GM23338 (cell line): ENCODE results near the gene DHFR. TPM values are rescaled to one million over a fixed set of nuclear protein-coding genes. Genes with fewer than 3 reads are reported as not detected.

Source experiments
- ATAC-seq: fragments of 200-7000 bp; cut with Tn5 transposase; 3 replicates; pipeline ENCODE4 v1.9.1; 2020
- DNase-seq: peaks from one replicate; pipeline ENCODE4 v3.0.0-alpha.2; 2015; ENCODE audit warnings: low spot score
- H2AFZ ChIP-seq: fragments of 200-600 bp; sonication (generic); 2 replicates; pipeline ENCODE4 v1.8.0; 2016; ENCODE audit warnings: antibody characterized with exemption, mild to moderate bottlenecking, moderate library complexity
- H3F3A ChIP-seq: fragments of 200-600 bp; sonication (generic); replicated peaks from 2 replicates; pipeline ENCODE4 v1.8.0; 2017; ENCODE audit warnings: antibody characterized with exemption, mixed run types, low read depth
- H3K27ac ChIP-seq: fragments of 200-600 bp; sonication (generic); 2 replicates; pipeline ENCODE4 v1.6.1; 2016; ENCODE audit warnings: low read depth
- H3K27me3 ChIP-seq: fragments of 200-600 bp; sonication (generic); 2 replicates; pipeline ENCODE4 v1.8.0; 2016; ENCODE audit warnings: mild to moderate bottlenecking, mixed run types, moderate library complexity; ENCODE audit not compliant: insufficient read depth
- H3K36me3 ChIP-seq: fragments of 200-600 bp; sonication (generic); 2 replicates; pipeline ENCODE4 v1.8.0; 2016; ENCODE audit warnings: mild to moderate bottlenecking; ENCODE audit not compliant: insufficient read depth
- H3K4me1 ChIP-seq: fragments of 200-600 bp; sonication (generic); 2 replicates; pipeline ENCODE4 v1.8.0; 2016; ENCODE audit warnings: mild to moderate bottlenecking, moderate library complexity; ENCODE audit not compliant: insufficient read depth
- H3K4me2 ChIP-seq: fragments of 200-600 bp; sonication (generic); 2 replicates; pipeline ENCODE4 v1.7.1; 2017; ENCODE audit warnings: mixed run types
- H3K4me3 ChIP-seq: fragments of 200-600 bp; sonication (generic); 2 replicates; pipeline ENCODE4 v1.6.1; 2016; ENCODE audit warnings: mixed run types
- H3K79me2 ChIP-seq: fragments of 200-600 bp; sonication (generic); replicated peaks from 2 replicates; pipeline ENCODE4 v1.8.0; 2017; ENCODE audit warnings: mild to moderate bottlenecking; ENCODE audit not compliant: insufficient read depth
- H3K9me2 ChIP-seq: fragments of 200-600 bp; sonication (generic); 2 replicates; pipeline ENCODE4 v1.8.0; 2017; ENCODE audit not compliant: insufficient read depth
- H4K20me1 ChIP-seq: fragments of 200-600 bp; sonication (generic); replicated peaks from 2 replicates; pipeline ENCODE4 v1.8.0; 2017; ENCODE audit warnings: mild to moderate bottlenecking; ENCODE audit not compliant: insufficient read depth
- H3K27ac Mint-ChIP-seq: 2 replicates; pipeline ENCODE4 v1.8.0; 2020; ENCODE audit warnings: inconsistent platforms, mild to moderate bottlenecking, moderate library complexity, mixed read lengths
- H3K27me3 Mint-ChIP-seq: 3 replicates; pipeline ENCODE4 v1.8.0; 2022; ENCODE audit warnings: low read depth, mild to moderate bottlenecking, moderate library complexity, mixed read lengths, inconsistent platforms; ENCODE audit not compliant: insufficient read depth, poor library complexity
- H3K36me3 Mint-ChIP-seq: 3 replicates; pipeline ENCODE4 v1.8.0; 2021; ENCODE audit warnings: low read depth, mild to moderate bottlenecking, inconsistent platforms, moderate library complexity, mixed read lengths
- H3K4me1 Mint-ChIP-seq: 3 replicates; pipeline ENCODE4 v1.8.0; 2020; ENCODE audit warnings: mild to moderate bottlenecking, inconsistent platforms, mixed read lengths
- H3K4me3 Mint-ChIP-seq: 3 replicates; pipeline ENCODE4 v1.8.0; 2021; ENCODE audit warnings: moderate library complexity, mild to moderate bottlenecking, inconsistent platforms, mixed read lengths
- H3K9me3 Mint-ChIP-seq: 3 replicates; pipeline ENCODE4 v1.8.0; 2020; ENCODE audit warnings: moderate library complexity, mild to moderate bottlenecking, inconsistent platforms, mixed read lengths
- CREB1 ChIP-seq: fragments of 250-450 bp; sonication (Bioruptor Pico); IDR thresholded peaks from 2 replicates; pipeline ENCODE4 v1.5.0; 2020; ENCODE audit warnings: low read depth, mild to moderate bottlenecking, moderate library complexity
- ZNF331 ChIP-seq: fragments of 250-450 bp; sonication (Bioruptor Pico); IDR thresholded peaks from 2 replicates; pipeline ENCODE4 v1.5.0; 2020; ENCODE audit warnings: low read depth, mild to moderate bottlenecking, moderate library complexity
- polyA plus RNA-seq: library from polyadenylated mRNA; unstranded; fragments of >200 nt; fragmentation: Nextera tagmentation; extraction: Ambion mirVana; gene quantifications from 2 replicates; pipeline ENCODE4 v1.2.1, GENCODE V29; 2016
- total RNA-seq: library from RNA; depleted of rRNA; stranded (reverse); fragments of >200 nt; shearing (Covaris generic); gene quantifications from 2 replicates; pipeline ENCODE4 v1.2.3, GENCODE V29; 2014
- TF ChIP-seq, protein P1 (sequence below): fragments of 250-450 bp; sonication (Bioruptor Pico); IDR thresholded peaks from 2 replicates; pipeline ENCODE4 v1.5.0; 2020; ENCODE audit warnings: mild to moderate bottlenecking, moderate library complexity
- TF ChIP-seq, protein P2 (sequence below), 2 experiments: fragments of 200-600 bp in 1 of 2; sonication (generic) in 1 of 2; conservative IDR thresholded peaks; 2 replicates each; pipeline versions ENCODE4 v1.5.1 to v1.6.1; 2016 to 2017; ENCODE audit warnings: antibody characterized with exemption in 2 of 2, low read depth in 2 of 2, mild to moderate bottlenecking in 2 of 2, moderate library complexity in 1 of 2
- TF ChIP-seq, protein P3 (sequence below): IDR thresholded peaks from 2 replicates; pipeline ENCODE4 v1.6.1; 2016; ENCODE audit warnings: antibody characterized with exemption

Gene DHFR
- total and polyA plus RNA-seq, 2 experiments from 2014 or later: 56.2 to 95.6 TPM

DNA sequence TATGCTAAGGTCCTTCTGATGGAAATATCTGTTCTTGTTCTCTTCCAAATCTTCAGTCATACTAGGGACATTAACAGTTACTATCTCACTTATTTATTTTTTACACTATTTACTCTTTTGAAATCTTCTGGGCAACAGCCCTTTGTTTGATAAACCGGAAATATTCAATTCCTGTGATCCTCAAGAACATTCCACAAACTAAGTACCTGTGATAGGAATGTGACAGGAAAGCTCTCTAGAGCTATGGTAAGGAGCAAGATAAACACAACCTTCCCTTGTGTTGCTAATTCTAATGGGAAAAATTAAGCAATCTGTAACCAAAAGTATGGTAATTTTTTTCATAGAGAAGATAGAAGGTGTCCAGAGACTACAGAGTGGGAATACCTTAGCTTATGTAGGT lies 62.7 kb downstream of the DHFR start (continued):
- TF ChIP-seq, protein P1, sequence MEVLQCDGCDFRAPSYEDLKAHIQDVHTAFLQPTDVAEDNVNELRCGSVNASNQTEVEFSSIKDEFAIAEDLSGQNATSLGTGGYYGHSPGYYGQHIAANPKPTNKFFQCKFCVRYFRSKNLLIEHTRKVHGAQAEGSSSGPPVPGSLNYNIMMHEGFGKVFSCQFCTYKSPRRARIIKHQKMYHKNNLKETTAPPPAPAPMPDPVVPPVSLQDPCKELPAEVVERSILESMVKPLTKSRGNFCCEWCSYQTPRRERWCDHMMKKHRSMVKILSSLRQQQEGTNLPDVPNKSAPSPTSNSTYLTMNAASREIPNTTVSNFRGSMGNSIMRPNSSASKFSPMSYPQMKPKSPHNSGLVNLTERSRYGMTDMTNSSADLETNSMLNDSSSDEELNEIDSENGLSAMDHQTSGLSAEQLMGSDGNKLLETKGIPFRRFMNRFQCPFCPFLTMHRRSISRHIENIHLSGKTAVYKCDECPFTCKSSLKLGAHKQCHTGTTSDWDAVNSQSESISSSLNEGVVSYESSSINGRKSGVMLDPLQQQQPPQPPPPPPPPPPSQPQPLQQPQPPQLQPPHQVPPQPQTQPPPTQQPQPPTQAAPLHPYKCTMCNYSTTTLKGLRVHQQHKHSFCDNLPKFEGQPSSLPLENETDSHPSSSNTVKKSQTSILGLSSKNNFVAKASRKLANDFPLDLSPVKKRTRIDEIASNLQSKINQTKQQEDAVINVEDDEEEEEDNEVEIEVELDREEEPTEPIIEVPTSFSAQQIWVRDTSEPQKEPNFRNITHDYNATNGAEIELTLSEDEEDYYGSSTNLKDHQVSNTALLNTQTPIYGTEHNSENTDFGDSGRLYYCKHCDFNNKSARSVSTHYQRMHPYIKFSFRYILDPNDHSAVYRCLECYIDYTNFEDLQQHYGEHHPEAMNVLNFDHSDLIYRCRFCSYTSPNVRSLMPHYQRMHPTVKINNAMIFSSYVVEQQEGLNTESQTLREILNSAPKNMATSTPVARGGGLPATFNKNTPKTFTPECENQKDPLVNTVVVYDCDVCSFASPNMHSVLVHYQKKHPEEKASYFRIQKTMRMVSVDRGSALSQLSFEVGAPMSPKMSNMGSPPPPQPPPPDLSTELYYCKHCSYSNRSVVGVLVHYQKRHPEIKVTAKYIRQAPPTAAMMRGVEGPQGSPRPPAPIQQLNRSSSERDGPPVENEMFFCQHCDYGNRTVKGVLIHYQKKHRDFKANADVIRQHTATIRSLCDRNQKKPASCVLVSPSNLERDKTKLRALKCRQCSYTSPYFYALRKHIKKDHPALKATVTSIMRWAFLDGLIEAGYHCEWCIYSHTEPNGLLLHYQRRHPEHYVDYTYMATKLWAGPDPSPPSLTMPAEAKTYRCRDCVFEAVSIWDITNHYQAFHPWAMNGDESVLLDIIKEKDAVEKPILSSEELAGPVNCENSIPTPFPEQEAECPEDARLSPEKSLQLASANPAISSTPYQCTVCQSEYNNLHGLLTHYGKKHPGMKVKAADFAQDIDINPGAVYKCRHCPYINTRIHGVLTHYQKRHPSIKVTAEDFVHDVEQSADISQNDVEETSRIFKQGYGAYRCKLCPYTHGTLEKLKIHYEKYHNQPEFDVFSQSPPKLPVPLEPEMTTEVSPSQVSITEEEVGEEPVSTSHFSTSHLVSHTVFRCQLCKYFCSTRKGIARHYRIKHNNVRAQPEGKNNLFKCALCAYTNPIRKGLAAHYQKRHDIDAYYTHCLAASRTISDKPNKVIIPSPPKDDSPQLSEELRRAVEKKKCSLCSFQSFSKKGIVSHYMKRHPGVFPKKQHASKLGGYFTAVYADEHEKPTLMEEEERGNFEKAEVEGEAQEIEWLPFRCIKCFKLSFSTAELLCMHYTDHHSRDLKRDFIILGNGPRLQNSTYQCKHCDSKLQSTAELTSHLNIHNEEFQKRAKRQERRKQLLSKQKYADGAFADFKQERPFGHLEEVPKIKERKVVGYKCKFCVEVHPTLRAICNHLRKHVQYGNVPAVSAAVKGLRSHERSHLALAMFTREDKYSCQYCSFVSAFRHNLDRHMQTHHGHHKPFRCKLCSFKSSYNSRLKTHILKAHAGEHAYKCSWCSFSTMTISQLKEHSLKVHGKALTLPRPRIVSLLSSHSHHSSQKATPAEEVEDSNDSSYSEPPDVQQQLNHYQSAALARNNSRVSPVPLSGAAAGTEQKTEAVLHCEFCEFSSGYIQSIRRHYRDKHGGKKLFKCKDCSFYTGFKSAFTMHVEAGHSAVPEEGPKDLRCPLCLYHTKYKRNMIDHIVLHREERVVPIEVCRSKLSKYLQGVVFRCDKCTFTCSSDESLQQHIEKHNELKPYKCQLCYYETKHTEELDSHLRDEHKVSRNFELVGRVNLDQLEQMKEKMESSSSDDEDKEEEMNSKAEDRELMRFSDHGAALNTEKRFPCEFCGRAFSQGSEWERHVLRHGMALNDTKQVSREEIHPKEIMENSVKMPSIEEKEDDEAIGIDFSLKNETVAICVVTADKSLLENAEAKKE (CRISPR knock-in tag): no peak

DNA sequence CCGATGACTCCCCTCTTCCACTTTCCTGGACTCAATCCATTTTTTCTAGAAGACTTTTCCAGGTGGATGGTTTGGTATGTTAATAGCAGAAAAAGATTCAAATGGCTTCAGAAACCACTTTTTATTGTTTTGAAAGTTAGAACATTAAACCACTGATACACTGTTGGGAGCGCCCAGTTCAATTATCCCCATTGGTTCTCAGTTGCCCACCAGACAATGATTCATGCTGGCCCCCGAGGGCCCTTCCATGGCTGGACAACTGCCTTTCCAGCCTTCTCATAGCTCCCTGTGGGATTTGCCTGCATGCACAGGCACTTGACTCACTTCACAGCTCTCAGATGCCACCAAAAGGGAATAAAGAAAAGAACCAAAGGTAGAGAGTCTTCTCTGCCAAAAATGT lies 63.4 kb downstream of the DHFR start:
- no peaks in the 10 kb centered on the region for H3F3A ChIP-seq
- no peak overlapping the region for H3K27ac ChIP-seq
- Mint-ChIP-seq H3K27ac (no peak overlapping the region), H3K4me1 (peaks cover 2% of the 10 kb centered on the region; the same call in 2 of the 3 replicates), H3K4me3 (no peak overlapping the region), H3K36me3 (no peaks in the 10 kb centered on the region), H3K9me3 (no peaks in the 10 kb centered on the region), H3K27me3 (peaks cover 3% of the 10 kb centered on the region)
- no peaks in the 10 kb centered on the region for H4K20me1 ChIP-seq
- H3K4me2 ChIP-seq: no peak overlapping the region
- no peaks in the 10 kb centered on the region for H3K9me2 ChIP-seq
- H3K79me2 ChIP-seq: no peaks in the 10 kb centered on the region
- no peak for ATAC-seq
- no peaks in the 10 kb centered on the region for H3K4me1 ChIP-seq
- TF ChIP-seq, protein P2, sequence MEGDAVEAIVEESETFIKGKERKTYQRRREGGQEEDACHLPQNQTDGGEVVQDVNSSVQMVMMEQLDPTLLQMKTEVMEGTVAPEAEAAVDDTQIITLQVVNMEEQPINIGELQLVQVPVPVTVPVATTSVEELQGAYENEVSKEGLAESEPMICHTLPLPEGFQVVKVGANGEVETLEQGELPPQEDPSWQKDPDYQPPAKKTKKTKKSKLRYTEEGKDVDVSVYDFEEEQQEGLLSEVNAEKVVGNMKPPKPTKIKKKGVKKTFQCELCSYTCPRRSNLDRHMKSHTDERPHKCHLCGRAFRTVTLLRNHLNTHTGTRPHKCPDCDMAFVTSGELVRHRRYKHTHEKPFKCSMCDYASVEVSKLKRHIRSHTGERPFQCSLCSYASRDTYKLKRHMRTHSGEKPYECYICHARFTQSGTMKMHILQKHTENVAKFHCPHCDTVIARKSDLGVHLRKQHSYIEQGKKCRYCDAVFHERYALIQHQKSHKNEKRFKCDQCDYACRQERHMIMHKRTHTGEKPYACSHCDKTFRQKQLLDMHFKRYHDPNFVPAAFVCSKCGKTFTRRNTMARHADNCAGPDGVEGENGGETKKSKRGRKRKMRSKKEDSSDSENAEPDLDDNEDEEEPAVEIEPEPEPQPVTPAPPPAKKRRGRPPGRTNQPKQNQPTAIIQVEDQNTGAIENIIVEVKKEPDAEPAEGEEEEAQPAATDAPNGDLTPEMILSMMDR (conservative IDR thresholded peaks at IDR 0.05; ENCODE audit: low read depth in 2 of 2): no peak
- TF ChIP-seq, protein P1 (CRISPR knock-in tag): no peak
- TF ChIP-seq, protein P3, sequence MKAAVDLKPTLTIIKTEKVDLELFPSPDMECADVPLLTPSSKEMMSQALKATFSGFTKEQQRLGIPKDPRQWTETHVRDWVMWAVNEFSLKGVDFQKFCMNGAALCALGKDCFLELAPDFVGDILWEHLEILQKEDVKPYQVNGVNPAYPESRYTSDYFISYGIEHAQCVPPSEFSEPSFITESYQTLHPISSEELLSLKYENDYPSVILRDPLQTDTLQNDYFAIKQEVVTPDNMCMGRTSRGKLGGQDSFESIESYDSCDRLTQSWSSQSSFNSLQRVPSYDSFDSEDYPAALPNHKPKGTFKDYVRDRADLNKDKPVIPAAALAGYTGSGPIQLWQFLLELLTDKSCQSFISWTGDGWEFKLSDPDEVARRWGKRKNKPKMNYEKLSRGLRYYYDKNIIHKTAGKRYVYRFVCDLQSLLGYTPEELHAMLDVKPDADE: no peak
- TF ChIP-seq ZNF331 (CRISPR knock-in tag): no peak
- no peak for TF ChIP-seq CREB1 (CRISPR knock-in tag)
- no peak overlapping the region for H3K4me3 ChIP-seq
- DNase-seq: no peak
- H3K27me3 ChIP-seq: no peaks in the 10 kb centered on the region
- no peaks in the 10 kb centered on the region for H3K36me3 ChIP-seq
- H2AFZ ChIP-seq: no peak overlapping the region
